ENCODE data around the gene VWDE.

Gene VWDE

GRCh38 chr7:12378389-12378788 is 25.3 kb downstream of the VWDE start:
- Histone ChIP-seq H2AFZ (no peak overlapping the region), H3K9ac (no peak overlapping the region), H3K4me3 (ENCODE audit: low read depth, low read length) (no peak overlapping the region), H3K27me3 (ENCODE audit: control insufficient read depth, insufficient read depth, low read length) (no peaks in the 10 kb centered on the region), H3K36me3 (ENCODE audit: control insufficient read depth, insufficient read depth, low read length) (no peaks in the 10 kb centered on the region), H3K4me2 (ENCODE audit: low read length) (no peak overlapping the region), H3K9me3 (ENCODE audit: control insufficient read depth, low read length) (no peaks in the 10 kb centered on the region), H3K4me1 (no peaks in the 10 kb centered on the region), H3K27ac (no peak overlapping the region), H3K79me2 (no peaks in the 10 kb centered on the region)
- TF ChIP-seq CTCF (IDR thresholded peaks at IDR 0.05): no peak

GRCh38 chr7:12377406-12377805 is 26.3 kb downstream of the VWDE start:
- Histone ChIP-seq H3K4me3 (ENCODE audit: low read depth, low read length) (no peak overlapping the region), H3K27ac (no peak overlapping the region), H3K27me3 (ENCODE audit: control insufficient read depth, insufficient read depth, low read length) (no peaks in the 10 kb centered on the region), H3K79me2 (no peaks in the 10 kb centered on the region), H2AFZ (no peak overlapping the region), H3K4me1 (no peaks in the 10 kb centered on the region), H3K9me3 (ENCODE audit: control insufficient read depth, low read length) (no peaks in the 10 kb centered on the region), H3K36me3 (ENCODE audit: control insufficient read depth, insufficient read depth, low read length) (no peaks in the 10 kb centered on the region), H3K9ac (no peak overlapping the region), H3K4me2 (ENCODE audit: low read length) (no peak overlapping the region)
- no peak for TF ChIP-seq CTCF (IDR thresholded peaks at IDR 0.05)

GRCh38 chr7:12373580-12374263 is 29.9 kb downstream of the VWDE start:
- no peaks in the 10 kb centered on the region for H3K36me3 ChIP-seq (ENCODE audit: control insufficient read depth, insufficient read depth, low read length)
- H3K4me2 ChIP-seq (ENCODE audit: low read length): no peak overlapping the region
- no peak for TF ChIP-seq CTCF (IDR thresholded peaks at IDR 0.05)
- no peaks in the 10 kb centered on the region for H3K9me3 ChIP-seq (ENCODE audit: control insufficient read depth, low read length)
- H3K4me1 ChIP-seq: no peaks in the 10 kb centered on the region
- no peak overlapping the region for H3K27ac ChIP-seq
- H3K9ac ChIP-seq: no peak overlapping the region
- no peaks in the 10 kb centered on the region for H3K79me2 ChIP-seq
- no peak overlapping the region for H3K4me3 ChIP-seq (ENCODE audit: low read depth, low read length)
- H3K27me3 ChIP-seq (ENCODE audit: control insufficient read depth, insufficient read depth, low read length): no peaks in the 10 kb centered on the region
- H2AFZ ChIP-seq: no peak overlapping the region

- no peaks in the 10 kb centered on the region for H3K27me3 ChIP-seq (ENCODE audit: control insufficient read depth, insufficient read depth, low read length)
- no peaks in the 10 kb centered on the region for H3K36me3 ChIP-seq (ENCODE audit: control insufficient read depth, insufficient read depth, low read length)
- H3K4me1 ChIP-seq: no peaks in the 10 kb centered on the region
- H3K4me2 ChIP-seq (ENCODE audit: low read length): no peak overlapping the region
- H2AFZ ChIP-seq: no peak overlapping the region
- H3K4me3 ChIP-seq (ENCODE audit: low read depth, low read length): no peak overlapping the region
- H3K9ac ChIP-seq: no peak overlapping the region
- H3K27ac ChIP-seq: no peak overlapping the region
- no peaks in the 10 kb centered on the region for H3K79me2 ChIP-seq
- no peaks in the 10 kb centered on the region for H3K9me3 ChIP-seq (ENCODE audit: control insufficient read depth, low read length)
- no peak for TF ChIP-seq CTCF (IDR thresholded peaks at IDR 0.05)
Measured at GRCh38 chr7:12370249-12370648, 33.4 kb downstream of the VWDE start.

- Histone ChIP-seq H2AFZ (no peak overlapping the region), H3K27ac (no peak overlapping the region), H3K36me3 (ENCODE audit: control insufficient read depth, insufficient read depth, low read length) (no peaks in the 10 kb centered on the region), H3K79me2 (no peaks in the 10 kb centered on the region), H3K4me1 (no peaks in the 10 kb centered on the region), H3K9ac (no peak overlapping the region), H3K4me3 (ENCODE audit: low read depth, low read length) (no peak overlapping the region), H3K27me3 (ENCODE audit: control insufficient read depth, insufficient read depth, low read length) (no peaks in the 10 kb centered on the region), H3K9me3 (ENCODE audit: control insufficient read depth, low read length) (no peaks in the 10 kb centered on the region), H3K4me2 (ENCODE audit: low read length) (no peak overlapping the region)
- TF ChIP-seq CTCF (IDR thresholded peaks at IDR 0.05): no peak
Measured at GRCh38 chr7:12369756-12370155, 33.9 kb downstream of the VWDE start.

Data from parathyroid adenoma (tissue), 2 donors.